Ovary (tissue), 3 donors: ENCODE results near the gene CC2D2A.

Experiments
- CTCF ChIP-seq, 3 donors: fragments of 450-650 bp in 2 of 3; fragments of 200-600 bp in 1 of 3; IDR thresholded peaks; one replicate each; pipeline versions ENCODE4 v1.5.1 to v1.8.0; 2016 to 2022; ENCODE audit warnings: antibody characterized with exemption in 3 of 3, mild to moderate bottlenecking in 1 of 3
- EP300 ChIP-seq: sonication (generic); formaldehyde crosslinking; IDR thresholded peaks from one replicate; pipeline ENCODE4 v1.6.1; 2017; ENCODE audit warnings: antibody characterized with exemption
- POLR2A ChIP-seq: fragments of 450-650 bp; IDR thresholded peaks from one replicate; pipeline ENCODE4 v1.6.1; 2017; ENCODE audit warnings: antibody characterized with exemption, mild to moderate bottlenecking, moderate library complexity
- donor health status: DM: no; HTN: no; CAD: no.

GRCh38 chr4:15488658-15489470 is 19.2 kb downstream of the CC2D2A start:
- TF ChIP-seq POLR2A, result no peak
- no peak for TF ChIP-seq CTCF (IDR thresholded peaks at IDR 0.05)
- no peak for TF ChIP-seq EP300
